PC-3 (cell line): ENCODE data around the gene CST4.
"Not testable (repeated sequence)": the region's sequence is repeated elsewhere in the genome, so short reads cannot be mapped to it uniquely, and the experiment has no call there.

Source experiments
- EZH2phosphoT487 ChIP-seq: fragments of 300-600 bp; sonication (generic); IDR thresholded peaks from 2 replicates; pipeline ENCODE4 v1.6.1; 2018; ENCODE audit warnings: mild to moderate bottlenecking, antibody characterized with exemption, low read length, borderline replicate concordance
- TF ChIP-seq, protein P1 (sequence below): fragments of 300-600 bp; sonication (generic); conservative IDR thresholded peaks from 2 replicates; pipeline ENCODE4 v1.5.1; 2017; ENCODE audit warnings: antibody characterized with exemption, low read depth, mild to moderate bottlenecking, low read length

DNA sequence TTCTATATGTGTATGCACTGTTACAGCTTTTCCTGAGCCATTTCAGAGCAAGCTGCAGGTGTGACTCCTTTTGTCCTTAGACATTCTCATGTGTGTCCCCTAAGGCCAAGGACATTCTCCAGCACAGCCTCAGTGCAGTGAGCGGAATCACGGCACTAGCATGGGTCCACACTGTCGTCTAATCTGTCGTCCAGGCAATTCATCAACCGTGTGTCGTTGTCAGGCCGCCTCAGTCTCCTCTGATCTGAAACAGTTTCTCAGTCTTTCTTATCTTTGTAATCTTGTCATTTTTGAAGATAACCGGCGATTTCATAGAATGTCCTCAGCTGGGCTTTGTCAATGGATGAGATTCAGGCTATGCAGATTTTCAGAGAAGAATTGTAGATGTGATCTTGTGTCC lies 30.5 kb upstream of the CST4 start:
- TF ChIP-seq, protein P1, sequence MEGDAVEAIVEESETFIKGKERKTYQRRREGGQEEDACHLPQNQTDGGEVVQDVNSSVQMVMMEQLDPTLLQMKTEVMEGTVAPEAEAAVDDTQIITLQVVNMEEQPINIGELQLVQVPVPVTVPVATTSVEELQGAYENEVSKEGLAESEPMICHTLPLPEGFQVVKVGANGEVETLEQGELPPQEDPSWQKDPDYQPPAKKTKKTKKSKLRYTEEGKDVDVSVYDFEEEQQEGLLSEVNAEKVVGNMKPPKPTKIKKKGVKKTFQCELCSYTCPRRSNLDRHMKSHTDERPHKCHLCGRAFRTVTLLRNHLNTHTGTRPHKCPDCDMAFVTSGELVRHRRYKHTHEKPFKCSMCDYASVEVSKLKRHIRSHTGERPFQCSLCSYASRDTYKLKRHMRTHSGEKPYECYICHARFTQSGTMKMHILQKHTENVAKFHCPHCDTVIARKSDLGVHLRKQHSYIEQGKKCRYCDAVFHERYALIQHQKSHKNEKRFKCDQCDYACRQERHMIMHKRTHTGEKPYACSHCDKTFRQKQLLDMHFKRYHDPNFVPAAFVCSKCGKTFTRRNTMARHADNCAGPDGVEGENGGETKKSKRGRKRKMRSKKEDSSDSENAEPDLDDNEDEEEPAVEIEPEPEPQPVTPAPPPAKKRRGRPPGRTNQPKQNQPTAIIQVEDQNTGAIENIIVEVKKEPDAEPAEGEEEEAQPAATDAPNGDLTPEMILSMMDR, result not testable (repeated sequence)
- TF ChIP-seq EZH2phosphoT487, result not testable (repeated sequence)
